Naive B cell (primary cell): ENCODE data around the gene HPS3. TPM values are rescaled to one million over a fixed set of nuclear protein-coding genes. Genes with fewer than 3 reads are reported as not detected.

Experiments used
- ATAC-seq, 2 donors: fragments of 150-1000 bp; cut with Tn5 transposase; 2 replicates each; pipeline ENCODE4 v1.10.0; 2021; ENCODE audit warnings: low read depth in 2 of 2, mild to moderate bottlenecking in 2 of 2, moderate library complexity in 2 of 2
- DNase-seq: peaks from one replicate; pipeline ENCODE4 v3.0.0; 2022
- H3K27ac Mint-ChIP-seq, 6 donors: one replicate each; pipeline ENCODE4 v1.8.0; 2020 to 2022; ENCODE audit warnings: mild to moderate bottlenecking in 6 of 6, mixed read lengths in 6 of 6, moderate library complexity in 5 of 6, inconsistent platforms in 2 of 6
- H3K27me3 Mint-ChIP-seq, 3 donors: one replicate each; pipeline ENCODE4 v1.8.0; 2021 to 2022; ENCODE audit warnings: mixed read lengths in 3 of 3, mild to moderate bottlenecking in 1 of 3
- H3K36me3 Mint-ChIP-seq, 2 donors: one replicate each; pipeline ENCODE4 v1.8.0; 2020 to 2022; ENCODE audit warnings: mixed read lengths in 2 of 2, inconsistent platforms in 1 of 2, mild to moderate bottlenecking in 1 of 2
- H3K4me1 Mint-ChIP-seq, 3 donors: one replicate each; pipeline ENCODE4 v1.8.0; 2020 to 2022; ENCODE audit warnings: mixed read lengths in 3 of 3, inconsistent platforms in 1 of 3, mild to moderate bottlenecking in 1 of 3, moderate library complexity in 1 of 3
- H3K4me3 Mint-ChIP-seq, 8 donors: one replicate each; pipeline ENCODE4 v1.8.0; 2020 to 2022; ENCODE audit warnings: mild to moderate bottlenecking in 8 of 8, mixed read lengths in 8 of 8, moderate library complexity in 8 of 8, inconsistent platforms in 2 of 8
- H3K9me3 Mint-ChIP-seq, 7 donors: one replicate each; pipeline ENCODE4 v1.8.0; 2020 to 2022; ENCODE audit warnings: mixed read lengths in 7 of 7, mild to moderate bottlenecking in 5 of 7, inconsistent platforms in 2 of 7, moderate library complexity in 1 of 7
- polyA plus RNA-seq, 6 donors: library from polyadenylated mRNA; unstranded; fragments of 300-500 nt; fragmentation: Illumina TruSeq; gene quantifications; one replicate each; pipeline ENCODE4 v1.2.3, GENCODE V29; 2021; ENCODE audit warnings: low read depth in 6 of 6

Gene HPS3
- polyA plus RNA-seq, 6 donors from 2014 or later, result 67.0 to 89.0 (median 74.4) TPM

GRCh38 chr3:149101154-149101553 is 28.3 kb upstream of the HPS3 start:
- H3K4me1 Mint-ChIP-seq, result peaks cover 3 to 7% (median 6%) of the 10 kb centered on the region in 3 donors
- DNase-seq (no peak), ATAC-seq (no peak)
- no peak overlapping the region for H3K27ac Mint-ChIP-seq
- no peak overlapping the region for H3K4me3 Mint-ChIP-seq
- H3K36me3 Mint-ChIP-seq, result peaks cover 4 to 7% of the 10 kb centered on the region in 2 donors
- H3K9me3 Mint-ChIP-seq, result peaks cover 0 to 10% (median 8%) of the 10 kb centered on the region in 7 donors
- H3K27me3 Mint-ChIP-seq, result peaks cover 0 to 5% (median 0%) of the 10 kb centered on the region in 3 donors

- H3K9me3 Mint-ChIP-seq, result peaks cover 0 to 15% (median 8%) of the 10 kb centered on the region in 7 donors
- peaks cover 0 to 4% (median 3%) of the 10 kb centered on the region in 3 donors for H3K4me1 Mint-ChIP-seq
- H3K4me3 Mint-ChIP-seq, result no peak overlapping the region
- no peak for DNase-seq
- H3K27ac Mint-ChIP-seq, result peak overlapping the region in 1 of 6 donors; percentile 3
- H3K27me3 Mint-ChIP-seq, result peaks cover 0 to 5% (median 0%) of the 10 kb centered on the region in 3 donors
- ATAC-seq, result no peak
- H3K36me3 Mint-ChIP-seq, result peaks cover 7% of the 10 kb centered on the region in 2 donors
These were observed 27.8 kb upstream of the HPS3 start for GRCh38 chr3:149101641-149102040.

DNA sequence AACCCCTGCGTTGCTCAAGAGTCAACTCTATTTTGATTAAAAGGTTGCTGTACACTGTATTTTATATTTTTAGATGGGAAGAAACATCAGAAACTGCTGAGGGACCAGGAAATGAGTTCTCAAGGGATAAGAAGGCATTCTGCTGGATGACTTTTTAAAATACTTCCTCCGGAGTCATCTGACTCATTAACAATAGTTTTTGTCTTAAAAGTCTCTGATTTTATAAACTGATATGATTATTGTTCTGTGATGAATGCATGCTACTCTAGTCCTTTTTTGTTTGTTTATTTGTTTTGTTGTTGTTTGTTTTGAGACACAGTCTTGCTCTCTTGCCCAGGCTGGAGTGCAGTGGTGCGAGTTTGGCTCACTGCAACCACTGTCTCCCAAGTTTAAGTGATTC is 25.0 kb upstream of the HPS3 start:
- Mint-ChIP-seq H3K36me3 (peaks cover 7% of the 10 kb centered on the region in 2 donors), H3K4me3 (no peak overlapping the region), H3K9me3 (peaks cover 0 to 20% (median 10%) of the 10 kb centered on the region in 7 donors), H3K27me3 (peaks cover 0 to 7% (median 5%) of the 10 kb centered on the region in 3 donors), H3K4me1 (no peaks in the 10 kb centered on the region), H3K27ac (no peak overlapping the region)
- DNase-seq, result no peak
- no peak for ATAC-seq

DNA sequence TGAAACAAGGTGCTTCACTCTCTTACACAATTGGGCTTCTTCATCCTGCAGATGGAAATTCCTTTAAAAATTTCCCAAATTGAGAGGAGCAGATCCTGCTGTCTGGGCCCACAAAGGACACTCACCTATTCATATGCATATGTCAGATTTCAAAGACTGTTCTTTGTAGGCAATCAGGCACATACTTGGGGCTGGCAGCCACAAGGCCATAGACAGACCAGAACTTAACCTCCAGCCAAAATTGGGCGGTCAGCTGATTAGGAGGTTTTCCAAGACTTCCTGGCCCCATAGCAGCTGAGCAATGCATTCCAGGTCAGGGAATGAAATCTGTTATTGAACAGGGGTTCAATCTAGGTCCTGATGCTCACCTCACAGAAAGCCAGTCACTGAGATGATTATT is 15.0 kb upstream of the HPS3 start:
- DNase-seq (no peak), ATAC-seq (no peak)
- Mint-ChIP-seq H3K4me1 (no peaks in the 10 kb centered on the region), H3K27ac (peak overlapping the region in 1 of 6 donors; percentile 44), H3K36me3 (no peaks in the 10 kb centered on the region), H3K9me3 (peaks cover 0 to 8% (median 2%) of the 10 kb centered on the region in 7 donors), H3K27me3 (no peaks in the 10 kb centered on the region), H3K4me3 (no peak overlapping the region)

- ATAC-seq, result no peak
- H3K9me3 Mint-ChIP-seq, result peaks cover 0 to 5% (median 0%) of the 10 kb centered on the region in 7 donors
- H3K4me1 Mint-ChIP-seq, result peaks cover under 1% of the 10 kb centered on the region in 3 donors
- H3K27ac Mint-ChIP-seq, result peak overlapping the region in 1 of 6 donors; percentile 10
- H3K36me3 Mint-ChIP-seq, result no peaks in the 10 kb centered on the region
- no peaks in the 10 kb centered on the region for H3K27me3 Mint-ChIP-seq
- H3K4me3 Mint-ChIP-seq, result no peak overlapping the region
- DNase-seq, result no peak
These were observed 14.3 kb upstream of the HPS3 start for GRCh38 chr3:149115114-149115513.

DNA sequence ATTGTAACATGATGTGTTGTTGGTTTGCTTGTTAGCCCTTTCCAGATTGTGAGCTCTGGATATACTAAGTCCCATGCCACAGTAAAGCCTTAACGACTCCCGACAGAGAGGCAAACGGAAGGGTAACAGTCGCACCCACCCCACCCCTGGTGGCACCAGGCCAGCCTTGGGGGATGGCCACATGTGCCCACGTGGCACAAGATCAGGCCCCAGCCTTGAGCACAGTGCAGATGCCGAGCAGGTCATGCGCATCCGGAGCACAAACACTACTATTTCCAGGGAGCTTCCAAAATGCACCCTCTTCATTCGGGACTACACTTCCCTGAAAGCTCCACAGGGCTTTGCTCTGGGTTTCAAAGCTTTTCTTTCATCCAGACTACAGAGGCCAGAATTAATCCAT is 10.7 kb upstream of the HPS3 start:
- Mint-ChIP-seq H3K4me1 (peaks cover 5 to 7% (median 6%) of the 10 kb centered on the region in 3 donors), H3K4me3 (no peak overlapping the region), H3K27ac (peak overlapping the region in 2 of 6 donors; percentile 14 to 59), H3K9me3 (no peaks in the 10 kb centered on the region), H3K36me3 (no peaks in the 10 kb centered on the region), H3K27me3 (no peaks in the 10 kb centered on the region)
- no peak for DNase-seq
- no peak for ATAC-seq

- Mint-ChIP-seq H3K27ac (peak overlapping the region in 1 of 6 donors; percentile 1), H3K27me3 (no peaks in the 10 kb centered on the region), H3K4me1 (peaks cover 5 to 7% (median 6%) of the 10 kb centered on the region in 3 donors), H3K9me3 (no peaks in the 10 kb centered on the region), H3K4me3 (no peak overlapping the region), H3K36me3 (no peaks in the 10 kb centered on the region)
- ATAC-seq (no peak), DNase-seq (no peak)
These were observed 10.0 kb upstream of the HPS3 start for GRCh38 chr3:149119466-149119865.

- no peak overlapping the region for H3K4me3 Mint-ChIP-seq
- peaks cover 5 to 7% (median 6%) of the 10 kb centered on the region in 3 donors for H3K4me1 Mint-ChIP-seq
- ATAC-seq (peak; percentile 78 to 85), DNase-seq (peak; percentile 58)
- H3K9me3 Mint-ChIP-seq, result peaks cover 0 to 1% (median 0%) of the 10 kb centered on the region in 7 donors
- H3K36me3 Mint-ChIP-seq, result no peaks in the 10 kb centered on the region
- no peaks in the 10 kb centered on the region for H3K27me3 Mint-ChIP-seq
- peak overlapping the region in 3 of 6 donors; percentile 6 to 67 (median 54) for H3K27ac Mint-ChIP-seq
These were observed 9.1 kb upstream of the HPS3 start for GRCh38 chr3:149120051-149120972.

DNA sequence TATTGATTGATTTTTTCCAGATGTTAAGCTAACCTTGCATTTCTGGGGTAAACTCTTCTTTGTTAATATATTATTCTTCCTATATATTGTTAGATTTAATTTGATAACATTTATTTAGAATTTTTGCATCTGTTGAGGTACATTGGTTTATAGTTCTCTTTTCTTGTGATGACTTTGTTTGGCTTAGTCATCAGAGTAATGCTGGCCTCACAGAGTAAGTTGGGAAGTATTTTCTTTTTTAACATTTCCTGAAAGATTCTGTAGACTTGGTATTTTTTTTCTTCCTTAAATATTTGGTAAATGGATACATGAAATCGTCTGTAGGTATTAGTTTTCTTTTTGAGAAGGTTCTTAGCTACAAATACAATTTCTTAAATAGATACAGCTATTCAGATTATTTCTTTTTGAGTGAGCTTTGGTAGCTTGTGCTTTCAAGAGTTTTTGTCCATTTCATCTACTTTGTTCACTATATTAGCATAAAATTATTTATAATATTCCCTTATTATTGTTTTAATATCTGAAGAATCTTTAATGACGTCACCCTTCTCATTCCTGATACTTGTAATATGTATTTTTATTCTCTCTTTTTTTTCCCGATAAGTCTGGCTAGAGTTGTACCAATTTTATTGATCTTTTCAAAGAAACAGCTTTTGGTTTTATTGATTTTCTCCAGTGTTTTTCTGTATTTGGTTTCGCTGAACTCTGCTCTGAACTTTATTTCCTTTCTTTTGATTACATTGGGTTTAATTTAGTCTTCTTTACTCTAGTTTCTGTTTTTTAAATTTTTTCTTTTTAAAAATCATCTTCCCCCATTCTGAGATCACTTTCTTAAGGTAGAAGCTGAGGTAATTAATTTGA is 6.5 kb upstream of the HPS3 start:
- H3K4me1 Mint-ChIP-seq, result peaks cover 5 to 8% (median 7%) of the 10 kb centered on the region in 3 donors
- H3K27ac Mint-ChIP-seq, result no peak overlapping the region
- ATAC-seq (no peak), DNase-seq (no peak)
- H3K4me3 Mint-ChIP-seq, result no peak overlapping the region
- H3K9me3 Mint-ChIP-seq, result peaks cover 0 to 1% (median 0%) of the 10 kb centered on the region in 7 donors
- H3K36me3 Mint-ChIP-seq, result no peaks in the 10 kb centered on the region
- no peaks in the 10 kb centered on the region for H3K27me3 Mint-ChIP-seq

DNA sequence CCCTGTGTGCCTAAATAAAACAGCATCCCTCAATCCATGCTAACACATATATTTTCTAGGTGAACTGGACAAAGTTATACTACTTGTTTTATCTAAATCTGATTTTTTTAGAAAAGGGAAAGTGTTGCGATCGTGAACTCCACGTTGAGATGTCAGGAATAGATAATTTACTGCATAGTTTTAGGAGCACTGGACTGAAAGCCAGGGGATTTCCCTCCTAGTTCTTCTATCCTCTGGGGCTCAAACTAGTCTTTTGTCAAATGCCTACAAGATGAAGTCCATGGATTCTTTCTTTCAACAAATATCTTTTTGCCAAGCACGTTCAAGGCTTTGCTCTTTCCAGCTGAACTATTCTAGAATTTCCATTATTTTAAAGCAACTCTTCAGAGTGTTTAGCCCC is 617 bp upstream of the HPS3 start:
- Mint-ChIP-seq H3K27ac (peak overlapping the region; percentile 87 to 98 (median 96)), H3K4me3 (peak overlapping the region; percentile 90 to 99 (median 96)), H3K9me3 (peaks cover 0 to 1% (median 0%) of the 10 kb centered on the region in 7 donors), H3K4me1 (peaks cover 30 to 48% (median 40%) of the 10 kb centered on the region in 3 donors), H3K27me3 (no peaks in the 10 kb centered on the region), H3K36me3 (no peaks in the 10 kb centered on the region)
- ATAC-seq, result peak in 1 of 2 donors; percentile 4
- no peak for DNase-seq

DNA sequence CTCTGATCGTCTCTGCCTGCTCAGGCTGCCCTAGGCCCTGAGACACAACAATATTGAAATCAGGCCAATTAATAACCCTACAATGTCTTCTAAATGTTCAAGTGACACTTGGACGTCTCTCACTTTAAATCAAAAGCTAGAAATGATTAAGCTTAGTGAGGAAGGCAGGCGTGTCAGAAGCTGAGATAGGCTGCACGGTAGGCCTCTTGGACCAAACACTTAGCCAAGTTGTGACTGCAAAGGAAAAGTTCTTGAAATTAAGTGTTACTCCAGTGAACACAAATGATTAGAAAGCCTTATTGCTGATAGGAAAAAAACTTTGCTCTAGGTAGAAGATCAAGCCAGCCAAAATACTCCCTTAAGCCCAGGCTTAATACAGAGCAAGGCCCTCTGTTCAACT is 2.2 kb downstream of the HPS3 start:
- Mint-ChIP-seq H3K27me3 (no peaks in the 10 kb centered on the region), H3K4me1 (peaks cover 48 to 63% (median 63%) of the 10 kb centered on the region in 3 donors), H3K4me3 (peak overlapping the region; percentile 90 to 99 (median 96)), H3K36me3 (no peaks in the 10 kb centered on the region), H3K27ac (peak overlapping the region; percentile 36 to 87 (median 66)), H3K9me3 (peaks cover 0 to 1% (median 0%) of the 10 kb centered on the region in 7 donors)
- no peak for ATAC-seq
- no peak for DNase-seq

- DNase-seq, result no peak
- H3K27ac Mint-ChIP-seq, result peak overlapping the region in 3 of 6 donors; percentile 46 to 78 (median 66)
- H3K4me1 Mint-ChIP-seq, result peaks cover 61 to 70% (median 63%) of the 10 kb centered on the region in 3 donors
- no peak overlapping the region for H3K4me3 Mint-ChIP-seq
- no peaks in the 10 kb centered on the region for H3K36me3 Mint-ChIP-seq
- H3K9me3 Mint-ChIP-seq, result peaks cover 0 to 1% (median 0%) of the 10 kb centered on the region in 7 donors
- no peaks in the 10 kb centered on the region for H3K27me3 Mint-ChIP-seq
- ATAC-seq, result no peak
These were observed 5.1 kb downstream of the HPS3 start for GRCh38 chr3:149134575-149134974.

DNA sequence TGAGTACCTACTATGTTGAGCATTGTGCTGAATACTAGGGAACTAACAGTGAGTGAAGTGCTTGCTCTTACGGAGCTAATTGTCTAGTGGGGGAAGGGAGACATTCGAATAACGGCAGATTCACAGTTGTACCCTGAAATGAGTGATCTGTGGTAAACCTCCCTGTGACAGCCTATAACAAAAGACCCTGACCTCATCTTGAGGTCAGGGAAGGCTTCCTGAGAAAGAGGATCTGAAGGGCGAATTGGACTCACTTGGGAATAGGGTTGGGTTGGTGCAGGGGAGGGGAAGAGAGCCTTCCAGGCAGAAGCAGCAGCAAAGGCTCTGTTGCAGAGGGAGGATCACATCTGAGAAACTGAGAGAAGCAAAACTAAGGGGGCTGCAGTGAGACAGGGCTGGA is 13.2 kb downstream of the HPS3 start:
- Mint-ChIP-seq H3K27me3 (no peaks in the 10 kb centered on the region), H3K9me3 (no peaks in the 10 kb centered on the region), H3K36me3 (peaks cover 12 to 15% of the 10 kb centered on the region in 2 donors), H3K4me3 (peak overlapping the region in 2 of 8 donors; percentile 40 to 59), H3K4me1 (peaks cover 48 to 63% (median 59%) of the 10 kb centered on the region in 3 donors), H3K27ac (peak overlapping the region; percentile 62 to 92 (median 83))
- no peak for ATAC-seq
- no peak for DNase-seq
